ENCODE data around the gene GALNT14. TPM values are rescaled to one million over a fixed set of nuclear protein-coding genes. Genes with fewer than 3 reads are reported as not detected.

Gene GALNT14
- total RNA-seq, 3 donors from 2014 or later (not counting 1 experiment from before 2014, with no cell fraction given): 0.68 TPM; not detected in 2

- intact Hi-C loops (cut with micrococcal nuclease): no loop called here
- no peak for TF ChIP-seq CTCF (IDR thresholded peaks at IDR 0.05)
- no peak for DNase-seq
- no peak for ATAC-seq
- WGBS (ENCODE audit: insufficient coverage): 88% methylated on average over 1 of the region's 2 CpGs
- no peaks in the 10 kb centered on the region for H3K9me3 ChIP-seq (ENCODE audit: control insufficient read depth, insufficient read depth, low read length)
- no peak overlapping the region for H3K4me3 Mint-ChIP-seq
- no peaks in the 10 kb centered on the region for H3K4me1 ChIP-seq (ENCODE audit: control insufficient read depth, insufficient read depth, low read length)
- H3K9me3 Mint-ChIP-seq: no peaks in the 10 kb centered on the region
- no peak overlapping the region for H3K27ac Mint-ChIP-seq
- H3K27ac ChIP-seq (ENCODE audit: low read length): no peak overlapping the region
- H3K4me1 Mint-ChIP-seq: no peaks in the 10 kb centered on the region
- no peaks in the 10 kb centered on the region for H3K36me3 Mint-ChIP-seq
- no peaks in the 10 kb centered on the region for H3K36me3 ChIP-seq (ENCODE audit: control insufficient read depth, insufficient read depth, low read length)
- H3K27me3 ChIP-seq (ENCODE audit: control insufficient read depth, insufficient read depth, low read length): no peaks in the 10 kb centered on the region
- no peak overlapping the region for H3K4me3 ChIP-seq (ENCODE audit: low read length)
- peaks cover 0 to 8% of the 10 kb centered on the region in 2 donors for H3K27me3 Mint-ChIP-seq (ENCODE audit: low read depth in 2 of 2)
Observed at GRCh38 chr2:30940839-30941238, 197.4 kb downstream of the GALNT14 start.

GRCh38 chr2:30939364-30939763 lies 198.9 kb downstream of the GALNT14 start:
- H3K36me3 ChIP-seq (ENCODE audit: control insufficient read depth, insufficient read depth, low read length): no peaks in the 10 kb centered on the region
- no peaks in the 10 kb centered on the region for H3K9me3 ChIP-seq (ENCODE audit: control insufficient read depth, insufficient read depth, low read length)
- WGBS (ENCODE audit: insufficient coverage): 95% methylated on average over 4 of the region's 4 CpGs
- H3K4me1 ChIP-seq (ENCODE audit: control insufficient read depth, insufficient read depth, low read length): no peaks in the 10 kb centered on the region
- no peaks in the 10 kb centered on the region for H3K4me1 Mint-ChIP-seq
- H3K27ac Mint-ChIP-seq: no peak overlapping the region
- DNase-seq: no peak
- H3K27me3 ChIP-seq (ENCODE audit: control insufficient read depth, insufficient read depth, low read length): no peaks in the 10 kb centered on the region
- intact Hi-C loops (cut with micrococcal nuclease): no loop called here
- H3K4me3 ChIP-seq (ENCODE audit: low read length): no peak overlapping the region
- peaks cover 0 to 8% of the 10 kb centered on the region in 2 donors for H3K27me3 Mint-ChIP-seq (ENCODE audit: low read depth in 2 of 2)
- no peak for ATAC-seq
- no peak overlapping the region for H3K4me3 Mint-ChIP-seq
- H3K9me3 Mint-ChIP-seq: no peaks in the 10 kb centered on the region
- no peak for TF ChIP-seq CTCF (IDR thresholded peaks at IDR 0.05)
- H3K27ac ChIP-seq (ENCODE audit: low read length): no peak overlapping the region
- no peaks in the 10 kb centered on the region for H3K36me3 Mint-ChIP-seq

GRCh38 chr2:30938196-30938595 lies 200.0 kb downstream of the GALNT14 start:
- Mint-ChIP-seq H3K4me1 (no peaks in the 10 kb centered on the region), H3K9me3 (no peaks in the 10 kb centered on the region), H3K36me3 (no peaks in the 10 kb centered on the region), H3K27me3 (ENCODE audit: low read depth in 2 of 2) (peaks cover 0 to 8% of the 10 kb centered on the region in 2 donors), H3K27ac (no peak overlapping the region), H3K4me3 (no peak overlapping the region)
- intact Hi-C loops (cut with micrococcal nuclease): no loop called here
- 74% methylated on average over 1 of the region's 1 CpG for WGBS (ENCODE audit: insufficient coverage)
- TF ChIP-seq CTCF (IDR thresholded peaks at IDR 0.05): no peak
- Histone ChIP-seq H3K36me3 (ENCODE audit: control insufficient read depth, insufficient read depth, low read length) (no peaks in the 10 kb centered on the region), H3K4me1 (ENCODE audit: control insufficient read depth, insufficient read depth, low read length) (no peaks in the 10 kb centered on the region), H3K27me3 (ENCODE audit: control insufficient read depth, insufficient read depth, low read length) (no peaks in the 10 kb centered on the region), H3K27ac (ENCODE audit: low read length) (no peak overlapping the region), H3K9me3 (ENCODE audit: control insufficient read depth, insufficient read depth, low read length) (no peaks in the 10 kb centered on the region), H3K4me3 (ENCODE audit: low read length) (no peak overlapping the region)
- ATAC-seq: no peak
- no peak for DNase-seq

- H3K36me3 ChIP-seq (ENCODE audit: control insufficient read depth, insufficient read depth, low read length): no peaks in the 10 kb centered on the region
- no peak overlapping the region for H3K27ac ChIP-seq (ENCODE audit: low read length)
- intact Hi-C loops (cut with micrococcal nuclease): no loop called here
- WGBS (ENCODE audit: insufficient coverage): 100% methylated on average over 2 of the region's 2 CpGs
- ATAC-seq (no peak), DNase-seq (no peak)
- Mint-ChIP-seq H3K27ac (no peak overlapping the region), H3K36me3 (no peaks in the 10 kb centered on the region), H3K9me3 (no peaks in the 10 kb centered on the region), H3K4me1 (peaks cover 0 to 8% of the 10 kb centered on the region in 2 donors), H3K4me3 (no peak overlapping the region), H3K27me3 (ENCODE audit: low read depth in 2 of 2) (peaks cover 0 to 8% of the 10 kb centered on the region in 2 donors)
- no peak for TF ChIP-seq CTCF (IDR thresholded peaks at IDR 0.05)
- H3K9me3 ChIP-seq (ENCODE audit: control insufficient read depth, insufficient read depth, low read length): no peaks in the 10 kb centered on the region
- H3K4me1 ChIP-seq (ENCODE audit: control insufficient read depth, insufficient read depth, low read length): peaks cover 5% of the 10 kb centered on the region
- H3K4me3 ChIP-seq (ENCODE audit: low read length): no peak overlapping the region
- no peaks in the 10 kb centered on the region for H3K27me3 ChIP-seq (ENCODE audit: control insufficient read depth, insufficient read depth, low read length)
Observed at GRCh38 chr2:30936977-30937376, 201.3 kb downstream of the GALNT14 start.
